GM12891 (cell line): ENCODE data around the gene TRPM8.
"Not testable (repeated sequence)": the region's sequence is repeated elsewhere in the genome, so short reads cannot be mapped to it uniquely, and the experiment has no call there.

Source experiments
- DNase-seq: peaks from one replicate; pipeline ENCODE4 v3.0.0; 2011; ENCODE audit warnings: low spot score; ENCODE audit not compliant: insufficient read length
- FAIRE-seq: peaks from 2 replicates; lab custom pipeline; 2011; peaks lifted over from hg19 to GRCh38; lab: Jason Lieb, UNC
- PAX5 ChIP-seq: IDR thresholded peaks from 2 replicates; pipeline ENCODE4 v1.6.1; 2011; ENCODE audit warnings: low read length, moderate library complexity, mild to moderate bottlenecking; ENCODE audit not compliant: insufficient read depth, severe bottlenecking
- POLR2A ChIP-seq: IDR thresholded peaks from 2 replicates; pipeline ENCODE4 v1.6.1; 2011; ENCODE audit warnings: low read depth, low read length, control low read depth
- POLR2AphosphoS5 ChIP-seq: IDR thresholded peaks from 2 replicates; pipeline ENCODE4 v1.6.1; 2011; ENCODE audit warnings: low read depth, low read length, control low read depth
- POU2F2 ChIP-seq: IDR thresholded peaks from 2 replicates; pipeline ENCODE4 v1.6.1; 2011; ENCODE audit warnings: low read depth, mild to moderate bottlenecking, control low read depth, low read length, moderate library complexity
- SPI1 ChIP-seq: IDR thresholded peaks from 2 replicates; pipeline ENCODE4 v1.6.1; 2011; ENCODE audit warnings: low read depth, low read length, control low read depth
- TAF1 ChIP-seq: IDR thresholded peaks from 2 replicates; pipeline ENCODE4 v1.6.1; 2011; ENCODE audit warnings: low read depth, low read length, control low read depth

Gene TRPM8

GRCh38 chr2:233950078-233950825 is 33.1 kb downstream of the TRPM8 start:
- DNase-seq: no peak
- no peak for TF ChIP-seq POLR2AphosphoS5
- TF ChIP-seq POU2F2: no peak
- no peak for TF ChIP-seq SPI1
- no peak for TF ChIP-seq TAF1
- no peak for TF ChIP-seq POLR2A
- no peak for FAIRE-seq

GRCh38 chr2:233952335-233952734 is 35.2 kb downstream of the TRPM8 start:
- TF ChIP-seq TAF1: no peak
- TF ChIP-seq POU2F2: no peak
- TF ChIP-seq PAX5: no peak
- TF ChIP-seq SPI1: no peak
- no peak for TF ChIP-seq POLR2AphosphoS5
- TF ChIP-seq POLR2A: no peak
- no peak for DNase-seq
- FAIRE-seq: no peak

- DNase-seq (no peak), FAIRE-seq (no peak)
- no peak for TF ChIP-seq PAX5
- no peak for TF ChIP-seq TAF1
- no peak for TF ChIP-seq POLR2AphosphoS5
- no peak for TF ChIP-seq POLR2A
- no peak for TF ChIP-seq SPI1
- TF ChIP-seq POU2F2: no peak
Observed at GRCh38 chr2:233953087-233953801, 36.1 kb downstream of the TRPM8 start.

- FAIRE-seq (no peak), DNase-seq (no peak)
- no peak for TF ChIP-seq POLR2A
- no peak for TF ChIP-seq TAF1
- no peak for TF ChIP-seq SPI1
- no peak for TF ChIP-seq POLR2AphosphoS5
- no peak for TF ChIP-seq PAX5
- no peak for TF ChIP-seq POU2F2
Observed at GRCh38 chr2:233960203-233960602, 43.0 kb downstream of the TRPM8 start.

GRCh38 chr2:233961905-233962304 is 44.7 kb downstream of the TRPM8 start:
- no peak for TF ChIP-seq POLR2A
- peak; percentile 52; the same call in 1 of the 2 replicates for TF ChIP-seq SPI1
- FAIRE-seq (no peak), DNase-seq (no peak)

GRCh38 chr2:233964581-233964980 is 47.4 kb downstream of the TRPM8 start:
- no peak for TF ChIP-seq POLR2A
- no peak for TF ChIP-seq PAX5
- FAIRE-seq: no peak
- DNase-seq: no peak

GRCh38 chr2:233965032-233965603 is 47.9 kb downstream of the TRPM8 start:
- no peak for DNase-seq
- FAIRE-seq: no peak
- no peak for TF ChIP-seq SPI1
- TF ChIP-seq POU2F2: no peak
- TF ChIP-seq POLR2AphosphoS5: no peak
- no peak for TF ChIP-seq TAF1
- no peak for TF ChIP-seq POLR2A
- no peak for TF ChIP-seq PAX5

GRCh38 chr2:233965646-233966045 is 48.5 kb downstream of the TRPM8 start:
- FAIRE-seq, DNase-seq: not testable (repeated sequence)

- FAIRE-seq: no peak
- TF ChIP-seq POLR2AphosphoS5: no peak
- TF ChIP-seq TAF1: no peak
- DNase-seq: no peak
Observed at GRCh38 chr2:233966388-233966787, 49.2 kb downstream of the TRPM8 start.

- TF ChIP-seq SPI1 (no peak), TAF1 (no peak), PAX5 (no peak), POLR2A (no peak), POU2F2 (no peak), POLR2AphosphoS5 (no peak)
- FAIRE-seq (no peak), DNase-seq (no peak)
Observed at GRCh38 chr2:233967164-233967563, 50.0 kb downstream of the TRPM8 start.
